Measurements from ENCODE around the gene KYNU. TPM values are rescaled to one million over a fixed set of nuclear protein-coding genes. Genes with fewer than 3 reads are reported as not detected.
"Not testable (repeated sequence)": the region's sequence is repeated elsewhere in the genome, so short reads cannot be mapped to it uniquely, and the experiment has no call there.

The KYNU gene
- total RNA-seq, 2 experiments from 2014 or later = not detected

DNA sequence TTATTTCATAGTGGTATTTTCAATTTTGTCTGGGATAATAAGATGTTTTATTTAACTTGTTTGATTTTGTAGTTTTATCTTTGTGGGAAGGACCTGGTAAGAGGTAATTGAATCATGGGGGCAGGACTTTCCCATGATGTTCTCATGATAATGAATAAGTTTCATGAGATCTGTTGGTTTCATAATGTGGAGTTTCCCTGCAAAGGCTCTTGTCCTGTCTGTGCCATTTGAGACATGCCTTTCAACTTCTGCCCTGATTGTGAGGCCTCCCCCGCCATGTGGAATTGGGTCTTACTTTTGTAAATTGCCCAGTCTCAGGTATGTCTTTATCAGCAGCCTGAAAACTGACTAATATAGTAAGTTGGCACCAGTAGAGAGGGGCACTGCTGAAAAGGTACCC lies 174.0 kb downstream of the KYNU start:
- peaks cover 4% of the 10 kb centered on the region for H3K27me3 Mint-ChIP-seq
- no peaks in the 10 kb centered on the region for H3K36me3 Mint-ChIP-seq (ENCODE audit: low read depth)
- intact Hi-C loops (cut with DNase I, micrococcal nuclease) = no loop called here
- H3K4me1 Mint-ChIP-seq = peaks cover 2% of the 10 kb centered on the region
- POLR2A ChIA-PET = no interaction called here
- DNase-seq (no peak), ATAC-seq (no peak)
- CTCF ChIA-PET = interaction anchor here (1.2 kb wide), 1 partner anchor 110 kb away, joined by 3 read pairs; no protein-coding TSS in a partner anchor
- no peak overlapping the region for H3K27ac Mint-ChIP-seq
- H3K4me3 Mint-ChIP-seq = no peak overlapping the region
- H3K9me3 Mint-ChIP-seq (ENCODE audit: low read depth) = no peaks in the 10 kb centered on the region

DNA sequence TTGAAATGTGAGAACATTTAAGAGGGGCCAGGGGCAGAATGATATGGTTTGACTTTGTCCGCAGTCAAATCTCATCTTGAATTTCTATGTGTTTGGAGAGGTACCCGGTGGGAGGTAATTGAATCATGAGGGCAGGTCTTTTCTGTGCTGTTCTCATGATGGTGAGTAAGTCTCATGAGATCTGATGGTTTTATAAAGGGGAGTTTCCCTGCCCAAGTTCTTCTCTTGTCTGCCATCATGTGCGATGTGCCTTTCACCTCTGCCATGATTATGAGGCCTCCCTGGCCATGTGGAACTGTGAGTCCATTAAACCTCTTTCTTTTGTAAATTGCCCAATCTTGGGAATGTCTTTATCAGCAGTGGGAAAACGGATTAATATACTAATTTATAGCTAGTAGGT lies 176.0 kb downstream of the KYNU start:
- H3K4me3 Mint-ChIP-seq; ATAC-seq; CTCF ChIA-PET; H3K36me3 Mint-ChIP-seq (ENCODE audit: low read depth); POLR2A ChIA-PET; DNase-seq; H3K27me3 Mint-ChIP-seq; intact Hi-C loops (cut with DNase I, micrococcal nuclease); H3K9me3 Mint-ChIP-seq (ENCODE audit: low read depth); H3K4me1 Mint-ChIP-seq; H3K27ac Mint-ChIP-seq: not testable (repeated sequence)

DNA sequence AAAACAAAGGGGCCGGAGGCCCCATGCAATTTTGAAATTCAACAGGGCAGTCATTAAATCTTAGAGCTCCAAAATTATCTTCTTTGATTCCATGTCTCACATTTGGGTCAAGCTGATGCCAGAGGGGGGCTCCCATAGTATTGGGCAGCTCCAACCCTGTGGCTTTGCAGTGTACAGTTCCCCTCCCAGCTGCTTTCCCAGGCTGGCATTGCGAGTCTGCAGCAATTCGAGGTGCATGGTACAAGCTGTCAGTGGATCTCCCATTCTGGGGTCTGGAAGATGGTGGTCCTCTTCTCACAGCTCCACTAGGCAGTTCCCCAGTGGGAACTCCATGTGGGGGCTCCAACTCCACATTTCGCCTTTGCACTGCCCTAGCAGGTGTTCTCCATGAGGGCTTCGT lies 179.1 kb downstream of the KYNU start:
- CTCF ChIA-PET = interaction anchor here (1.0 kb wide), 1 partner anchor 22 kb away, joined by 4 read pairs; no protein-coding TSS in a partner anchor
- Mint-ChIP-seq H3K36me3 (ENCODE audit: low read depth) (no peaks in the 10 kb centered on the region), H3K9me3 (ENCODE audit: low read depth) (no peaks in the 10 kb centered on the region), H3K27ac (no peak overlapping the region), H3K27me3 (peaks cover 4% of the 10 kb centered on the region), H3K4me3 (no peak overlapping the region), H3K4me1 (peaks cover 1% of the 10 kb centered on the region)
- POLR2A ChIA-PET = no interaction called here
- intact Hi-C loops (cut with DNase I, micrococcal nuclease) = no loop called here
- ATAC-seq = no peak
- DNase-seq = no peak

DNA sequence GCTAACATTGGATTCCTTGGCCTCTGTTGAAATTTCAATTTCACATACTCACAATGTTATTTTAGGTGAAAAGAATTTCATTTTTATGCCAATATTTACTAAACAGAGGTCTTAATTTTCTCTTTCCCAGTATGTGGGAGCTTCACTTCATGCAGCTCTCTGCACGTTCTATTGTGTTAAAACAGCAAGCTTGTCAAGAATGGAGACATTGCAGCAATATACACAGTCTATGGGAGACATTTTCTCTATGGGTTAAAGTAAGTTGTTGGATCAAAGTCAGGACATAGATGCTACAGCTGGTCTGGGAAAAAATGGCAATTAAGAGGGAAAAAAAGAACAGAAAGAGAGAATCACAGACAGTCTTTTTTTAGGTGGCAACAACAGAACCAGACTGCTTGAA lies 181.4 kb downstream of the KYNU start:
- H3K27me3 Mint-ChIP-seq = peaks cover 4% of the 10 kb centered on the region
- H3K27ac Mint-ChIP-seq = no peak overlapping the region
- CTCF ChIA-PET = interaction anchor here (0.7 to 1.7 kb wide), 3 partner anchors 15 to 52 kb away, joined by 3 to 4 read pairs (median 3); no protein-coding TSS in a partner anchor
- no peak overlapping the region for H3K4me3 Mint-ChIP-seq
- no peaks in the 10 kb centered on the region for H3K9me3 Mint-ChIP-seq (ENCODE audit: low read depth)
- intact Hi-C loops (cut with DNase I, micrococcal nuclease) = no loop called here
- POLR2A ChIA-PET = no interaction called here
- DNase-seq (no peak), ATAC-seq (no peak)
- H3K36me3 Mint-ChIP-seq (ENCODE audit: low read depth) = no peaks in the 10 kb centered on the region
- H3K4me1 Mint-ChIP-seq = no peaks in the 10 kb centered on the region

DNA sequence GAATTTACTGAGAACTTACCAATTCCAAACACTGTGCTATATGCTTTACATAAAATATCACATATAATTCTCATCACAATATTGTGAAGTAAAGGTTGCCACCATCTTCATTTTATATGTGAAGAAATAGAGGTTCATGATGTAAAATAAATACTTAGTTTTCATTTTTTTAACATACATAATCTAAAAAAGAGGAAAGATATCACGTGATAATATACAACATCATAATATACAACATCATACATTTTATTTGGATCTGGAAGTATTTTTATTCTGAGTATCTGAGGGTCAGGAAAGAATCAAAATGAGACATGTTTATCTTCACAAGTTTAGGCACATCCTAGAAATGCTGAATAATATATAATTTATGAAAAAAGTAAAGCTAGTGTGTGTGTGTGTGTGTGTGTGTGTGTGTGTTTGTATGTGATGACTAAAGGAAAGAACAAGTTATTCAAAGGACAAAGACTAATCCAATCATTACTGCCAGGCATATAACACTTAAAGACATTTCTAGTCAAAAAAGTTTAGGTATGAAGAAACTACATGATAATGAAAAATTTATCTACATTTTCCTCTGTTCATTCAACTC lies 186.2 kb downstream of the KYNU start:
- Mint-ChIP-seq H3K27me3 (peaks cover 4% of the 10 kb centered on the region), H3K4me3 (no peak overlapping the region), H3K27ac (no peak overlapping the region), H3K9me3 (ENCODE audit: low read depth) (peaks cover 5% of the 10 kb centered on the region), H3K4me1 (no peaks in the 10 kb centered on the region), H3K36me3 (ENCODE audit: low read depth) (no peaks in the 10 kb centered on the region)
- ChIA-PET POLR2A (no interaction called here), CTCF (interaction anchor here (1.4 kb wide), 1 partner anchor 109 kb away, joined by 3 read pairs; no protein-coding TSS in a partner anchor)
- ATAC-seq (no peak), DNase-seq (no peak)
- intact Hi-C loops (cut with DNase I, micrococcal nuclease) = no loop called here

DNA sequence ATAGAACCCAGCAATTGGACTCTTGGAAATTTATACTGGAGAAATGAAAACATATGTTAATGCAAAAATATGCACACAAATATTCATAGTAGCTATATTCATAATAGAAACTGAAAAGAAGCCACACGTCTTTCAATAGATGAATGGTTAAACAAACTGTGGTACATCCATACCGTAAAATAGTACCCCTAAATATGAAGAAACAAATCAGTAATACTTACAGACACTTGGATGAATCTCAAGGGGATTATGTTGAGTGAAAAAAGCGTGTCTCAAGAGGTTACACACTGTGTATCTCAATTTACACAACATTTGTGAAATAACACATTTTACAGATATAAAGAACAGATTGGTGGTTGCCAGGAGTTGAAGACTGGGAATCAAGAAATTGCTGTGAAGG lies 190.6 kb downstream of the KYNU start:
- intact Hi-C loops (cut with DNase I, micrococcal nuclease) = no loop called here
- Mint-ChIP-seq H3K9me3 (ENCODE audit: low read depth) (peaks cover 5% of the 10 kb centered on the region), H3K27me3 (no peaks in the 10 kb centered on the region), H3K4me3 (no peak overlapping the region), H3K27ac (no peak overlapping the region), H3K4me1 (no peaks in the 10 kb centered on the region), H3K36me3 (ENCODE audit: low read depth) (no peaks in the 10 kb centered on the region)
- ChIA-PET CTCF (no interaction called here), POLR2A (no interaction called here)
- ATAC-seq (no peak), DNase-seq (no peak)

DNA sequence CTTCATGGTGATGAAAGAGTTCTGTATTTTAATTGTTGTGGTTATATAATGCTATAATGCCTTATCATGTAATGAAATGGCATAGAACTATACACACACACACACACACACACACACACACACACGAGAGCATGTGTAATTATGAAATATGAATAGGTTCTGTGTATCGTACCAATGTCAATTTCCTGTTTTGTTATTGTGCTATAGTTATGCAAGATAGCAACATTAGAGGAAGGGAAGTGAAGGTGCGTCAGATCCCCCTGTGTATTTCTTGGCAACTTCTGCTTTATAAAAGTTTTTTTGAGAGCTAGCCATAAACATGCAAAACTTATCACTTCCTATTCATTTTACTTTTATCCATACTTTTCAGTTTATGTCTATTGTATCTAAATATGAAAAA lies 191.0 kb downstream of the KYNU start:
- H3K9me3 Mint-ChIP-seq (ENCODE audit: low read depth) = peaks cover 5% of the 10 kb centered on the region
- no peak for DNase-seq
- intact Hi-C loops (cut with DNase I, micrococcal nuclease) = no loop called here
- H3K27me3 Mint-ChIP-seq = no peaks in the 10 kb centered on the region
- no peak for ATAC-seq
- no peak overlapping the region for H3K27ac Mint-ChIP-seq
- POLR2A ChIA-PET = no interaction called here
- no peak overlapping the region for H3K4me3 Mint-ChIP-seq
- H3K36me3 Mint-ChIP-seq (ENCODE audit: low read depth) = no peaks in the 10 kb centered on the region
- CTCF ChIA-PET = no interaction called here
- H3K4me1 Mint-ChIP-seq = no peaks in the 10 kb centered on the region

DNA sequence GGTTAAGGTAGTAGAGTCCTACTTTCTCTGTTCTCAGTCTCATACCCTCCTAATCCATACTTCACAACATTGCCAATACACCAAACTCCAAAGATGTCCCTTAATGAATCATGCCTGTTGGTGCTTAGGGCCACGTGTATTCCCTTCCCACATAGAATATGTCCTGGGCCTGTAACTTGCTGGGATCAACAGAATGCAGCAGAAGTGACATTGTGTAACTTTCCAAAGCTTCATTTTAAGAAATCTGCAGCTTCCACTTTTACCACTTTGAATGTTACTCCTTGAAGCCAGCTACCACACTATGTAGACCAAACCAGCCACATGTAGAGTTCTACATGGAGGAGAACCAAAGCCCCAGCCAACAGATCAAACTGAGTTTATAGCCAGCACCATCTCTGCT lies 193.2 kb downstream of the KYNU start:
- Mint-ChIP-seq H3K9me3 (ENCODE audit: low read depth) (peaks cover 3% of the 10 kb centered on the region), H3K27ac (no peak overlapping the region), H3K4me3 (no peak overlapping the region), H3K36me3 (ENCODE audit: low read depth) (no peaks in the 10 kb centered on the region), H3K27me3 (no peaks in the 10 kb centered on the region), H3K4me1 (no peaks in the 10 kb centered on the region)
- no peak for DNase-seq
- ChIA-PET CTCF (interaction anchor here (1.2 to 2.0 kb wide), 2 partner anchors 36 to 188 kb away, joined by 3 to 7 read pairs; no protein-coding TSS in a partner anchor), POLR2A (no interaction called here)
- ATAC-seq = no peak
- intact Hi-C loops (cut with DNase I, micrococcal nuclease) = loop anchor here in 1 of 2 experiments (10.0 kb wide), 1 partner anchor 834 kb away; no protein-coding TSS in a partner anchor

DNA sequence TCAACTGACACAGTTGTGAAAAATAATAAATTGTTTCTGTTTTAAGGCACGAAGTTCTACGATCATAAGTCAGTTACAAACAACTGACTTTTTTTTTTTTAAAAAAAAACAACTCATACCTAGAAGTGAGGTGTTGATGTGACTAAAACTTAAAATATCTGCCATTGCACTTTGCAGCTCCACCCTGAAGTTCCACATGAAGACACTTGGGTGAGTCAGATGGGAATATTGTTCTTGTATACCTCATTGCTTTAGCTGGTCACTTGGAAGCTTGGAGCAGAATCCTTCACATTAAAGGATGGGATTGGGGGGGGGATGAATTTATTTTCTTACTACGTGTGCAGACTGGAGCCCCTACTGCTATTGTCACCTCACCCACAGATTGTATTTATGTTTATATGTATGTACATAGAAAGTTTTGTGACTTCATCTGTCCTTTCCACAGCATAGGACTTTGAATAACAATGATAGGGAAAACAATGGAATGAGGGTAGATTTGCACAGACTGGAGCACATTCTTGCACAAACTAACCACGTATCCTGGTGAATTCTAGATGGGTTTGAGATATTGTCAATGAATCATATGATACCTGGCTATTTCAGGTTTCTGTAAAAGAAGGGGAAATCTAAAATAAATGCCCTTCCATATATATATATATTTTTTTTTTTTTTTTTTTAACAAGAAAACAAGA lies 193.9 kb downstream of the KYNU start:
- intact Hi-C loops (cut with DNase I, micrococcal nuclease) = loop anchor here in 1 of 2 experiments (10.0 kb wide), 1 partner anchor 833 kb away; no protein-coding TSS in a partner anchor
- no peak overlapping the region for H3K4me3 Mint-ChIP-seq
- POLR2A ChIA-PET = no interaction called here
- peaks cover 3% of the 10 kb centered on the region for H3K9me3 Mint-ChIP-seq (ENCODE audit: low read depth)
- no peaks in the 10 kb centered on the region for H3K36me3 Mint-ChIP-seq (ENCODE audit: low read depth)
- DNase-seq = no peak
- CTCF ChIA-PET = interaction anchor here (1.2 to 2.0 kb wide), 2 partner anchors 37 to 187 kb away, joined by 3 to 7 read pairs; no protein-coding TSS in a partner anchor
- no peaks in the 10 kb centered on the region for H3K4me1 Mint-ChIP-seq
- no peak for ATAC-seq
- no peak overlapping the region for H3K27ac Mint-ChIP-seq
- H3K27me3 Mint-ChIP-seq = no peaks in the 10 kb centered on the region

DNA sequence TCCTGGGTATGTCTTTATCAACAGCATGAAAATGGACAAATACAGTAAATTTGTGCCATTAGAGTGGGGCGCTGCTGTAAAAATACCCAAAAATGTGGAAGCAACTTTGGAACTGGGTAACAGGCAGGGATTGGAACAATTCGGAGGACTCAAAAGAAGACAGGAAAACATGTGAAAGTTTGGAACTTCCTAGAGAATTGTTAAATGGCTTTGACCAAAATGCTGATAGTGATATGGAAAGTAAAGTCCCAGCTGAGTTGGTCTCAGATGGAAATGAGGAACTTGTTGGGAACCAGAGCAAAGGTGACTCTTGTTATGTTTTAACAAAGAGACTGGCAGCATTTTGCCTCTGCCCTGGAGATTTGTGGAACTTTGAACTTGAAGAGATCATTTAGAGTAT lies 197.4 kb downstream of the KYNU start:
- ATAC-seq; H3K4me3 Mint-ChIP-seq; H3K27ac Mint-ChIP-seq; DNase-seq; H3K36me3 Mint-ChIP-seq (ENCODE audit: low read depth); H3K4me1 Mint-ChIP-seq; H3K27me3 Mint-ChIP-seq; H3K9me3 Mint-ChIP-seq (ENCODE audit: low read depth); POLR2A ChIA-PET: not testable (repeated sequence)
- CTCF ChIA-PET = interaction anchor here (1.2 kb wide), 1 partner anchor 185 kb away, joined by 3 read pairs; no protein-coding TSS in a partner anchor
- intact Hi-C loops (cut with DNase I, micrococcal nuclease) = loop anchor here in 1 of 2 experiments (10.0 kb wide), 1 partner anchor 830 kb away; no protein-coding TSS in a partner anchor

DNA sequence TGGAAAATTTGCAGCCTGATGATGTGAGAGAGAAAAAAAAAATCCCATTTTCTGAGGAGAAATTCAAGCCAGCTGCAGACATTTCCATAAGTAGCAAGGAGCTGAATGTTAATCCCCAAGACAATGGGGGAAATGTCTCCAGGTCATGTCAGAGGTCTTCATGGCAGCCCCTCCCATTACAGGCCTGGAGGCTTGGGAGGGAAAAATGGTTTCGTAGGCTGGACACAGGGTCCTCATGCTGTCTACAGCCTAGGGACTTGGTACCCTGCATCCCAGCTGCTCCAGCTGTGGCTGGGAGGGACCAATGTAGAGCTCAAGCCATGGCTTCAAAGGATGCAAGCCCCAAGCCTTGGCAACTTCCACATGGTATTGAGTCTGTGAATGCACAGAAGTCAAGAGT lies 198.2 kb downstream of the KYNU start:
- H3K27ac Mint-ChIP-seq = no peak overlapping the region
- H3K27me3 Mint-ChIP-seq = no peaks in the 10 kb centered on the region
- peaks cover 3% of the 10 kb centered on the region for H3K9me3 Mint-ChIP-seq (ENCODE audit: low read depth)
- intact Hi-C loops (cut with DNase I, micrococcal nuclease) = loop anchor here in 1 of 2 experiments (10.0 kb wide), 1 partner anchor 829 kb away; no protein-coding TSS in a partner anchor
- CTCF ChIA-PET = interaction anchor here (1.2 kb wide), 1 partner anchor 209 kb away, joined by 3 read pairs; no protein-coding TSS in a partner anchor
- H3K36me3 Mint-ChIP-seq (ENCODE audit: low read depth) = no peaks in the 10 kb centered on the region
- no peak for ATAC-seq
- POLR2A ChIA-PET = no interaction called here
- H3K4me3 Mint-ChIP-seq = no peak overlapping the region
- DNase-seq = no peak
- H3K4me1 Mint-ChIP-seq = no peaks in the 10 kb centered on the region

DNA sequence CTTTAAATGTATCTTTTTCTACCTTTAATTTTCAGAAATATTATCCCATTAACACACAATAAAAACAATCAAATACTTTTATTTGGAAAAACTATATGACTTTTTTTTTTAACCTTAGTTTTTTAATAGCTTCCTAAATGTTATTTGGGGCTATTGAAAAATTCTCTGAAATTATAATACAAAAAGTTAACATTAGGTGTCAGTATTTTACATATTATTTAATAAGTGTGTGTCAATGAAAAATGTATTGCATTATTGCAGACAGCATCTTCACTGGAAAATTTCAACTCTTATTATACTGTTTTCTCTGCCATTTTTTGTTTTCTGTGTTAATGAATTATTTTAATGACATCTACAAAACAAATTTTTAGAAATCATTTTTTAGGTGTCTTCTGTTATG lies 200.6 kb downstream of the KYNU start:
- Mint-ChIP-seq H3K4me3 (no peak overlapping the region), H3K4me1 (peaks cover under 1% of the 10 kb centered on the region), H3K27me3 (no peaks in the 10 kb centered on the region), H3K27ac (no peak overlapping the region), H3K9me3 (ENCODE audit: low read depth) (peaks cover 3% of the 10 kb centered on the region), H3K36me3 (ENCODE audit: low read depth) (no peaks in the 10 kb centered on the region)
- ATAC-seq (no peak), DNase-seq (no peak)
- ChIA-PET POLR2A (no interaction called here), CTCF (interaction anchor here (0.7 to 1.0 kb wide), 3 partner anchors 10 to 179 kb away, joined by 3 read pairs; no protein-coding TSS in a partner anchor)
- intact Hi-C loops (cut with DNase I, micrococcal nuclease) = loop anchor here in 1 of 2 experiments (10.0 kb wide), 1 partner anchor 827 kb away; no protein-coding TSS in a partner anchor
